Activated CD4-positive, alpha-beta T cell treated with anti-CD3 and anti-CD28 coated beads for 24 hours (primary cell): ENCODE measurements around the gene ZNF592.

ENCODE experiments used
- DNase-seq, 2 donors: peaks; one replicate each; pipeline ENCODE4 v3.0.0-alpha.2; 2020; ENCODE audit warnings: low read depth in 2 of 2

ZNF592 gene

DNA sequence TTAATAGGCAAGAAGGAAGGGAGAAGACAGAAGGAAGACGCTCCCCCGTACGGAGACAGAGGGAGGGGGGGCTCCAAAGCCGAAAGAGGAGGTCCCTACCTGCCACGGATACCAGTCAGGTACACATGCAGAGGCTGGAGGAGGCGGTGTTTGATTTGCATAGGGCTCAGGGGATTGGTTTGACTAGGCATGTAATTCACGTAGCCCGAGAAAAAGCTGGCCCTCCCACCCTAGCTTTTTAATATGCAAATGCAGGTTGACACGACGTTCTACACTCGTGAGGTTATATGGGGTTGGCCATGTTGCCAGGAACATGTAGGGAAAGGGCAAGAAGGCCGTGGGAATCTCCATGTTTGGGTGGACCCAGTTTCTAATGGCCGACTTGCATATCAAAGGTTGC lies 29.8 kb downstream of the ZNF592 start:
- no peak for DNase-seq

DNA sequence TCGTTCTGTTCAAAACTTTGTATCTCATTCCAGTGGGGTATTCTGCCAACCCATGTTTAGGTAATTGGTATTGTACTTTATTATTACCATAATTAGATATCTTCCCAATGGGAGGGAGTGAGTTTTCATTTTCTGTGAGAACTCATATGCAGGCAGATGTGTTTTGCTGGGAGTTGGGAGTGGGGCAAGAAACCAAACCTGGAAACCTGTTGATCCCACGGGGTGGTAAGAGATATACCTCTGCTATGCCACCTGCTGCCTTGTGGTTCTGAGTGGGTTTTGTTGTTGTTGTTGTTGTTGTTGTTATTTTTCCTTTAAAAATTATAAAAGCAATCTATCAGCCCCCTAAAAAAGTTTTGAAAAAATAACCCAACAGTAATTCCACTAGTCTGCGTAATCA lies 32.1 kb downstream of the ZNF592 start:
- no peak for DNase-seq

DNA sequence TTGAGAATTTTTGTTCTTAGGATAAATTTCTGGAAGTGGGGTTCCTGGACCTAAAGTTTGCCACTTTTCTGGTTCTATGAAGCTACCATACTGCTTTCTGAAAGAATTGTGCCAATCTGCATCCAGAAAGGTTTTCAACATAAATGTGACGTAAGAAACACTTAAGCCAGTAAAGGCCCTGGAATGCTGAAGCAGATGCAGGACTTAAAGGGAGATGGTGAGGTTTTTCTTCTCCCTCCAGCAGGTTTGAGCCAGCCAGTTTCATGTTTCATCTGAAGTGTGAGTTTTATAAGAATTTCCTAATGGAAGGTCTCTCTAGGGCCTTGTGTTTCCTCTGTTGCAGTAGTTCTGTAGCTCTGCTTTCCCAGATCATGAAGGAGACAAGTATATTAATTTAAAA lies 33.1 kb downstream of the ZNF592 start:
- no peak for DNase-seq

DNA sequence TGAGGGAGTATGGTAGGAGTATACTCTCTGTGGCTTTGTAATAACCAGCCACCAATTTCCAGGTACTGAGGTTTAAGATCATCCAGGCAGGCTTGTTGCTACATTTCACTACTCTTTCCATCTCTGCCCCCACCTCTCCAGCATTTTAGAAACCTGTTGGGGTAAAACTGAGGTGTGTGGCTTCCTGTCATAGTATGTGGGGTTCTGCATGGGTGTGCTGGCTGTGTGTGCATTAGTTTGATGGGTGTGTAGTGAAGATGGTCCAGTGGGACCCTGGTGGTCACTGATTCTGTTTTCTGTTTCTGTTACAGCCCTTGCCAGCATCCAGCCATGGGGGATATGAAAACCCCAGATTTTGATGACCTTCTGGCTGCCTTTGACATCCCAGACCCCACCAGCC lies 34.0 kb downstream of the ZNF592 start:
- no peak for DNase-seq

DNA sequence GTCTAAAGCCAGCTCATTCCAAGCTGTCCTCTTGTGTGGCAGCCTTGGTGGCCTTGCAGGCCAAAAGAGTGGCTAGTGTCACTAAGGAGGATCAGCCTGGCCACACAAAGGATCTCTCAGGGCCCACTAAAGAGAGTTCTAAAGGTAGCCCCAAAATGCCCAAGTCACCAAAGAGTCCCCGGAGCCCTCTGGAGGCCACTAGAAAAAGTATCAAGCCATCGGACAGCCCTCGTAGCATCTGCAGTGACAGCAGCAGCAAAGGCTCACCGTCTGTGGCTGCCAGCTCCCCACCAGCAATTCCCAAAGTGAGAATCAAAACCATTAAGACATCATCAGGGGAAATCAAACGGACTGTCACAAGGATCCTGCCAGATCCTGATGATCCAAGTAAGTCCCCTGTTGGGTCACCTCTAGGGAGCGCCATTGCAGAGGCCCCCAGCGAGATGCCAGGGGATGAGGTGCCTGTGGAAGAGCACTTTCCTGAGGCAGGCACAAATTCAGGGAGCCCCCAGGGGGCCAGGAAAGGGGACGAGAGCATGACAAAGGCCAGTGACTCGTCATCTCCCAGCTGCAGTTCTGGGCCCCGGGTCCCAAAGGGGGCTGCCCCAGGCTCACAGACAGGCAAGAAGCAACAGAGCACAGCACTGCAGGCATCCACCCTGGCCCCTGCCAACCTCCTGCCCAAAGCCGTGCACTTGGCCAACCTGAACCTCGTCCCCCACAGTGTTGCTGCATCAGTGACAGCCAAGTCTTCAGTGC lies 35.3 kb downstream of the ZNF592 start:
- no peak for DNase-seq

DNA sequence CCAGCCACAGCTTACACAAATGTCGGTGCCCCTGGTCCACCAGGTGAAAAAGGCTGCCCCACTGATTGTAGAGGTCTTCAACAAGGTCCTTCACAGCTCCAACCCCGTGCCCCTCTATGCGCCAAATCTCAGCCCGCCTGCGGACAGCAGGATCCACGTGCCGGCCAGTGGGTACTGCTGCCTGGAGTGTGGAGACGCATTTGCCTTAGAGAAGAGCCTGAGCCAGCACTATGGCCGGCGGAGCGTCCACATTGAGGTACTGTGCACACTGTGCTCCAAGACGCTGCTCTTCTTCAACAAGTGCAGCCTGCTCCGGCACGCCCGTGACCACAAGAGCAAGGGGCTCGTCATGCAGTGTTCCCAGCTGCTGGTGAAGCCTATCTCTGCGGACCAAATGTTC lies 35.9 kb downstream of the ZNF592 start:
- DNase-seq: no peak

DNA sequence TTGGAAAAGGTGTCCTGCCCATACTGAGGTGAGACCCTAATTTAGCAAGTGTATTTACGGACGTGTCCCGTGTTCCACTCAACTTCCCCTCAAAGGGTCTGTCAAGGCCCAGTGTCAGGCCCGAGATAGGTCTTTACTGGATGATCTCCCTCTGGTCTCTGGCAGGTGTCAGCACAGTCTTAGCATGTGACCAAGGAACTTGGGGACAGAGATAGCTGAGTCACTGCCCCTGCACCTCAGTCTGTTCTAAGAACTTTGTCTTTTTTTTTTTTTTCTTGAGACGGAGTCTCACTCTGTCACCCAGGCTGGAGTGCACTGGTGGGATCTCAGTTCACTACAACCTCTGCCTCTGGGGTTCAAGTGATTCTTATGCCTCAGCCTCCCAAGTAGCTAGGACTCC lies 36.7 kb downstream of the ZNF592 start:
- DNase-seq: no peak

DNA sequence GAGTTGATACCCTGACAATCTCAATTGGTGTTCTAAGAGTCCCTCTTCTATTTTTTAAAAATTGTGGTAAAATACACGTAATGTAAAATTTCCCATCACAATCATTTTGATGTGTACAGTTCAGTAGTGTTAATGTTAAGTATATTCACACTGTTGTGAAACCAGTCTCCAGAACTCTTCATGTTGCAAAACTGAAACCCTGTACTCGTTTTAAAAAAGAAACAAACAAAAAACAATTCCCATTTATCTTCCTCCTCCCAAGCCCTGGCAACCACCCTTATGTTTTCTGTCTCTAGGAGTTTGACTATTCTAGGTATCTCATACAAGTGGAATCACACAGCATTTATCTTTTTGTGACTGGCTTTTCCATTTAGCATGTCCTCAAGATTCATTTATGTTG lies 40.1 kb downstream of the ZNF592 start:
- DNase-seq: no peak

DNA sequence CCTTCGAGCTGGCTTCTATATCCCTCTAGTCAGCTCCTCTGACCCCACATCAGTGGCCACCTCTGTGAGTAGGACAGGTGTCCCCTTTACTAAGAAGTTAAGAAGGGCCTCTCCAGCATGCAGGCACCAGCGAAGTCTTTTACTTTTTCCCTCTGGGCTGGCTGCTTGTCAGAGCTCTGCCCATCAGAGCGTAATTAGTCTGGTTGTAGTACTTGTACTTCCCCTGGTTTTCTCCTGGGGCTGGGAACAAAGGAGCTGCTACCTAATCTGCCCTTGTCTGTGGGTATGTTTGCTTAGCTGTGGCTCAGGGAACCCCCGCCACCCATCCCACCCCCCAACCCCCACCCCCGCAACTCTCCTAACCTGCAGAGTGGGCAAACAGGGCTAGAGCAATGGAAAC lies 41.4 kb downstream of the ZNF592 start:
- no peak for DNase-seq

DNA sequence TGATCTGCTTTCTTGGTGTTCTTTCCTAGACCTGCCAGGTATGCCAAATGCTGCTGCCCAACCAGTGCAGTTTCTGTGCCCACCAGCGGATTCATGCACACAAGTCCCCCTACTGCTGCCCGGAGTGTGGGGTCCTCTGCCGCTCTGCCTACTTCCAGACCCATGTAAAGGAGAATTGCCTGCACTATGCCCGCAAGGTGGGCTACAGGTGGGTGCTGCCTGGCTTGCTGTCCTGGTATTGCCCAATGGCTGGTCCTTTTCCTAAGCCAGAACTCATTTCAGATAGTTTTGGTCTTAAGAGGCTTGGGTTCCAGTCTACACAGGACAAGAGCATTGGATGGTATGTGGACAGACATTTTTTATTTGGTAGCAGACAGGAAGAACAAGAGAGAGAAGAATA lies 42.3 kb downstream of the ZNF592 start:
- no peak for DNase-seq

DNA sequence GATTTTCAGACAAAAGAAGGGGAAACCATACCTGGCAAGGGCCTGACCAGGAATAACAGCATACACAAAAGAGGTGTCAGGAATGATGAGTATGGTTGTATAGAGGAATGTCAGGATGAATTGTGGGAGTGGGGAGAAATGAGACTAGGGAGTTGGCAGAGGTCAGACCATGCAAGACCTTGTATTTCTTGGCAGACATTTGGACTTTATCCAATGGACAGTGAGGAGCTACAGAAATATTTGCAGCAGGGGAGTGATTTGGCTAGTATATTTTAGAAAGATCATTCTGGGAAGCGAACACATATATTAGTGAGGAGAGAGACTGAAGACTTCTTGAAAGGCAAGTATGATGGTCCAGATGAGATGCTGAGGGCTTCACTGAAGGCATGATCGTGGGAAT lies 43.4 kb downstream of the ZNF592 start:
- DNase-seq: no peak

DNA sequence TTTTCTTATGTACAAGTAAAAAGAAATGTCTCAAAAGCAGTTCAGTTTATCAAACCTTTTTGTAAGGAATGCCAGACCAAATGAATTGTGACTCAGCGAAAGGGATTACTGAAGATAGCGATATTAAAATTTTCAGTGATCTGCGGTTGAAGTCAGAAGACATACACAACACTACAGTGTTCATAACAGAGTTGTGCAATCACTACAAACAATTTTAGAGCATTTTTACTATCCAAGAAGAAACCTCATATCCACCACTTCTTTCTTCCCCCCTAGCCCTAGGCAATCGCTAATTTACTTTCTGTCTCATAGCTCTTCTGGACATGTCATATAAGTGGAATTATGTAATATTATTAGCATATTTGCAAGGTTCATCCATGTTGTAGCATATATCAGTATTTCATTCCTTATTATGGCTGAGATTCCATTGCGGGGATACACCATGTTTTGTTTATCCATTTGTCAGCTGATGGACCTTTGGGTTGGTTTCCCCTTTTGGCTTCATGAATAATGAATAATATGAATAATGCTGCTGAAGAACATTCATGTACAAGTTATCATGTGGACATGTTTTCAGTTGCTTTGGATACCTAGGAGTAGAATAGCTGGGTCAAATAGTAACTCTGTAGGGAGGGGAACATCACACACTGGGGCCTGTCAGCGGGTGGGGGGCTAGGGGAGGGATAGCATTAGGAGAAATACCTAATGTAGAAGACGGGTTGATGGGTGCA lies 45.2 kb downstream of the ZNF592 start:
- DNase-seq: no peak

DNA sequence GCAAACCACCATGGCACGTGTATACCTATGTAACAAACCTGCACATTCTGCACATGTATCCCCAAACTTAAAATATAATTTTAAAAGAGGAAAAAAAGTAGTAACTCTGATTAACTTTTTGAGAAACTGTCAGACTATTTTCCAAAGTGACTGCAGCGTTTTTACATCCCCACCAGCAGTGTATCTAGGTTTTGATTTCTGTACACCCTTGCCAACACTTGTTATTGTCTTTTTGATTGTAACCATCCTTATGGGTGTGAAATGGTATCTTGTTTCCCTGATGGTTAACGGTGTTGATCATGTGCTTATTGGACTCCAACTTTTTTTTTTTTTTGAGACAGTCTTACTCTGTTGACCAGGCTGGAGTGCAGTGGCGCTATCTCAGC lies 45.8 kb downstream of the ZNF592 start:
- DNase-seq: no peak

DNA sequence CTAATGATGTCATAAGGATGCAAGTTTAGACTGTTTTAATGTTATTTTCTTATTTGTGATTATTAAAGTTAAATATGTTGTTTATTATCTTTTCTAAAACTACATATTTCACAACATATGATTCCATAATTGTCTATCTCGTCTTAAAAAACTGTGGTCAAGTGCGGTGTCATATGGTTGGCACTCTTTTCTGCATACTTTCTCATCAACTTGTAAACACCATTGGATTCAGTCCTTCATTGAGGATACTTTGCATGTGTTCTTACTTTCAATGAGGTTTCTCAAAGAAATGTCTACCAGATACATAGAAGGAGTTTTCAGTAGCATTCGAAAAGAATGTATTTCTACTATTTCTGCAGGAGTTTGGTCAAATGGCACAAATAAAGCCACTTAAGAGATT lies 46.8 kb downstream of the ZNF592 start:
- DNase-seq: no peak

DNA sequence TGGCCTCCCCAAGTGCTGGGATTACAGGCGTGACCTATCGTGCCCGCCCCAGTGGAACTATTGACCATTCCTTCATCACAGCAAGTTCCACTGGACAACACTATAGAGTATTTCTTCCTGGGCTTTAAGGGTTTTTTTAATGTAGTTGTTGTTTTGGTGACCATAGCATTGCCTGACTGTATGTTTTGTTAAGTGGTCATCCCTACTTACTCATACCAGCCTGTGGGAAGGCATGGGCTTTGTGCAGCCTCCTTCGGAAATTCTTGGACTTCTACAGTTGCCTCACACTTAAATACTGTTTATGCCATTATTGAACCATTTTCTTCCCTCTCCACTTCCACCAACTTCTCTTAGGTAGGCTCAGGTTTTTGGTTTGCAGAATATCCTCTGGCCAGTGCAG lies 48.8 kb downstream of the ZNF592 start:
- DNase-seq: no peak

DNA sequence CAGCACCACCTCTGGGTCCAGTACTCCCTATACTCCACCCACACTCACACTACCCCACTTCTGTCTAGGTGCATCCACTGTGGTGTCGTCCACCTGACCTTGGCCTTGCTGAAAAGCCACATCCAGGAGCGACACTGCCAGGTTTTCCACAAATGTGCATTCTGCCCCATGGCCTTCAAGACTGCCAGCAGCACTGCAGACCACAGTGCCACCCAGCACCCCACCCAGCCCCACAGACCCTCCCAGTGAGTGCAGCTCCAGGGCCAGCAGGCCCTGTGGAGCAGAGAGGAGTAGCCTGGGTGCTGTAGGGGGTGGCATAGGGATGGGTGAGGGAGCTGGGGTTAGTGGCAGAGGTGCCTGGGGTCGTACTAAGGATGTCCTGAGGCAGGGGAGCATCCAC lies 49.4 kb downstream of the ZNF592 start:
- no peak for DNase-seq

DNA sequence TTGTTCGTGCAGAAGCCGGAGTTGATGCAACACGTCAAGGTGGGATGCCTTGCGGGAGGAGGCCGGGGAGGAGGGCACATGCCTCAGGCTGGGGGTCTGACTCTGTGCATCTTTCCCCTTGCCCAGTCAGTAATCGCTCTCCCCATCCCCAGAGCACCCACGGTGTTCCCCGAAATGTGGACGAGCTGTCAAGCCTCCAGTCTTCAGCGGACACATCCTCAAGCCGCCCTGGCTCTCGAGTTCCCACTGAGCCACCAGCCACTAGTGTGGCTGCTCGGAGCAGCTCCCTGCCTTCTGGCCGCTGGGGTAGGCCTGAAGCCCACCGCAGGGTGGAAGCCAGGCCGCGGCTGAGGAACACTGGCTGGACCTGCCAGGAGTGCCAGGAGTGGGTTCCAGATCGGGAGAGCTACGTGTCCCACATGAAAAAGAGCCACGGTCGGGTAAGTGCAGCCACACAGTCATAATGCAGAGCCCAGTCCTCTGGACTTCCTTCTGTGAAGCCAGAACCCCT lies 50.1 kb downstream of the ZNF592 start:
- DNase-seq: no peak

DNA sequence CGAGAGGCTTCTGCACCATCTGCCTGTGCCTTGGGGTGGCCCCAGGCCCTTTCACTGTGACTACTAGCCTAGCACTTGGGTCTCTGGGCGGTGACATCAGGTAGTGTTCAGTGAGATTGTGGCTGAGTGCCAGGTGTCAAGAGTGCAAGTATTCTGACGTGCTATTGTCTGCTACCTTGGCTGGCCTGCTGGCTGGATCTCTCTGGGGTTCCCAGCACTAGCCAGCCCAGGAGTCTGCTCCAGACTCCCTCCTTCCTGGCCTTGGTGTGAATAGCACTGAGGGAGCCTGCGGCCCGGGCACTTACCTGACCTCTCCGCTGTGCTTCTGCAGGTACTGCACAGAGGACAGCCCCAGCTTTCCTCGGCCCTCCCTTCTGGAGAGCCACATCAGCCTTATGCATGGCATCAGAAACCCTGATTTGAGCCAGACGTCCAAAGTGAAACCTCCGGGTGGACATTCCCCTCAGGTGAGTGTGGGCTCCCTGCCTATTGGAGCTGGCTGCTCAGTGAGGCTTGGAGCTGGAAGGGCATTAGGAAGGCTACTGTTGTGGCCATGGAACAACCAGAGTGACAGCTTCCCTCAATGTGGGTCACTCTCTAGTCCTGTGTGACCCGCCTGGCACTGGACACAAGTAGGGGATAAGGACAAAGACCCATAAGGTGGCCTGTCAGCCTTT lies 51.3 kb downstream of the ZNF592 start:
- no peak for DNase-seq

DNA sequence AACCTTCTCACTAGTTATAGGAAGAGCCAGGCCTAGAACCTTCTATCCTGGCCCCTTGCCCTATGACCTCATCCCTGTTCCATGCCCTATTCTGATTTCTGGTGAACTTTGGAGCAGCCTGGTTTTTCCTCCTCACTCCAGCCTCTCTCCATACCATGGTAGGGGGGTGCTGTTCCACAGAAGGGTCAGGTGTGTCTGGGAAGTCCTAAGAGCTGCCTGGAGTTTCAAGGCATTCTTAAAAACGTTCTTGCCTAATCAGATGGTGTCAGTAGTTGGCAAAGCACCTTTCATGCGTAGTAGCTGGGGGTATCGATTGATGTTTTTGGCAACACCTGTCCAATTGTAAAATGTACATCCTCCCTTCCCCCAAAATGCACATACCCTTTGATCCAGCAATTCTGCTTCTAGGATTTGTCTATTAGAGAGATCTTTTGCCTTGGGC lies 52.0 kb downstream of the ZNF592 start:
- DNase-seq: no peak

DNA sequence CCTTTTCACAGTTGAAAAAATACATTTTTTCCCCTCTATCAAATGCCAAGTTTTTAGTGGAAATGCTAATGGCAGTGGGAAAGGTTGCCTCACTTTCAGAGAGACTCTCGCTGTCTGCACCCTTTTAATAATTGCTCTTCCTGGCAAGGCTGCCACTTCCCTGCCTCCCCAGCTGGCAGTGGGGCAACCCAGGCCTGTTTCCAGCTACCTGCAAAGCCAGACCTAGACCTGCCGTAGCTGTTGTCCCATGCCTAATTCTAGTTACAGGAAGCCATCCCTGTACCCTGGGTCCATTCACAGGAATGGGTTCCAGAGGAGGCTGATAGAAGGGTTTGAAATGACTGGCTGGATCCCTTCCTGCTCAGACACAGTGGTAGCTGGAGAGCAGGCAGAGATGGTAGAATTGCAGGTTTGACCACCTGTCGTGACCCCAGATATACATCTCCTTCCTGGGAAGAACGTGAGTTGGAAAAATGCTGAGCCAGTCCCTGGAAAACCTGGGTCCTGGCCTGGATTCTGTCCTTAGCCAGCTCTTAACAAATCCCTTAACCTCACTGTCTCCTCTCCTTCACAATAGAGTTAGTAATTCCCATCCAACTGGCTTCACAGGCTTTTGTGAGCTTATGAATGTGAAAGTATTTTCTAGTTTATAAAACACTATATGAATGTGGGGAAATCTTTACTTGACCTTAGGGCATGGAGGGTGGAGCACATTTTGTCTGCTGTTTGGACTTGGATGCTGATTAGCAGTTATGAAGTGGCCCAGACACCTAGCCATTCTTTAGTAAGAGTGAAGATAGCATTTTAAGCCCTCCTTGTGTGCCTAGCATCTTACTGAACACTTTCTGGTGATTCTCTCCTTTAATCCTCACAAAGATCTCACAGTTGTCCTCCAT lies 55.9 kb downstream of the ZNF592 start:
- no peak for DNase-seq

DNA sequence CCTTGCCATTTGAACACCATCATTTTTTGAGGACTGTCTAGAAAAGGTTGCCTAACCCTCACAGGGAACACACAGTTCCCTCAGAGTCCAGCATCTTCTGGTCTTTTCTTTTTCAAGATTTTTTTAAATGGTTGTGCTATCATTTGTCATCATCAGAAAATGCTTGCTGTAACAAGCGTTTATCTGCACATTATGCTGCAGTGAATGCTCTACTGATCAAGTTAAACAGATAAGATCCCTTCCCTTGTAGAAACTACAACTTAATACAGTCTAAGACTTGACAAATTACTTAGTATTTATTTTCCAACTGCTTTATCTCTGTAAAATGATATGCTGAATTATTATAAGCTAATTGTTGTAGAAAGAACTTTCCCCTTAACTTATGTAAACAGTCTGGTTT lies 56.8 kb downstream of the ZNF592 start:
- no peak for DNase-seq

DNA sequence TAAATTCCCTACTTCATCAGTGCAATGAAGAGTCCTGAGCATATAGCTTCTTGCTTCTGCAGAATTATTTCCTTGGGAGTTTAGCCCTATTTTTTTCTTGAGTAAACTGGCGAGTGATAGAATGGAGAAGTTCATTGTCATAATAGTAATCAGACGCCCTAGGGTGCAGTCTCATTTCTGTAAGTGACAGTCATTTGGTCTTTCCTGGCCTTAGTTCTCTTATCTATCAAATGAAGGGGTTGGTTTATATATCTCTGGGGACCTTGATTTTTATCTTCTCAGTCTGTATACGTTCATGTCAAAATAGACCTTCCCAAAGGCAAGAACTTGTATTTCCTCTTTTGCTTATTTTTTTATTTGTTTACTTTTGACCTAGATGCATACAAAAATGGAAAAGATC lies 58.8 kb downstream of the ZNF592 start:
- DNase-seq: no peak
